ENCODE results near the gene PRM2.

PRM2 gene

GRCh38 chr16:11225677-11226549 is 50.4 kb downstream of the PRM2 start:
- DNase-seq (ENCODE audit: low spot score) = peak; percentile 34
